Measurements from ENCODE around the gene APOL6. TPM values are rescaled to one million over a fixed set of nuclear protein-coding genes. Genes with fewer than 3 reads are reported as not detected.
"Not testable (repeated sequence)": the region's sequence is repeated elsewhere in the genome, so short reads cannot be mapped to it uniquely, and the experiment has no call there.

Gene APOL6
- total and polyA plus RNA-seq, 2 donors (not counting 3 experiments of a cell fraction or from before 2014, with no cell fraction given), result 0.33 to 3.0 TPM

GRCh38 chr22:35678836-35679235 lies 30.6 kb downstream of the APOL6 start:
- Histone ChIP-seq H4K20me1 (replicated peaks; ENCODE audit: control insufficient read depth, extremely low read depth, insufficient read depth, low read length) (no peaks in the 10 kb centered on the region), H3K9me1 (replicated peaks; ENCODE audit: control insufficient read depth, extremely low read depth, insufficient read depth, low read length) (no peaks in the 10 kb centered on the region), H3K4me1 (ENCODE audit: control insufficient read depth, extremely low read depth, insufficient read depth, low read length) (no peaks in the 10 kb centered on the region), H3K27me3 (ENCODE audit: control insufficient read depth in 2 of 2, insufficient read depth in 2 of 2, low read length in 2 of 2) (peaks cover 5 to 17% of the 10 kb centered on the region in 2 experiments), H3K79me2 (ENCODE audit: control insufficient read depth, insufficient read depth, low read length) (no peaks in the 10 kb centered on the region), H3K4me3 (replicated peaks in 1 of 3; ENCODE audit: insufficient read depth in 1 of 3, low read depth in 1 of 3, low read length in 3 of 3) (no peak overlapping the region), H3K4me2 (ENCODE audit: insufficient read depth, low read length) (no peak overlapping the region), H3K36me3 (ENCODE audit: control insufficient read depth in 2 of 2, extremely low read depth in 1 of 2, insufficient read depth in 2 of 2, low read length in 2 of 2) (no peaks in the 10 kb centered on the region), H3K9ac (replicated peaks; ENCODE audit: extremely low read depth, insufficient read depth, low read length) (no peak overlapping the region), H2AFZ (ENCODE audit: low read depth, low read length) (no peak overlapping the region), H3K27ac (ENCODE audit: insufficient read depth, low read depth, low read length) (no peak overlapping the region), H3K9me3 (replicated peaks; ENCODE audit: control insufficient read depth, insufficient read depth, low read length) (no peaks in the 10 kb centered on the region)
- ChIA-PET POLR2A (no interaction called here), CTCF (no interaction called here)
- no peak for FAIRE-seq
- dilution Hi-C loops (cut with MboI; ENCODE audit: extremely low pct_ligation_motif_present, low sequenced_read_pairs) (no loop called here), intact Hi-C loops (cut with micrococcal nuclease) (no loop called here)
- no peak for TF ChIP-seq MAX (IDR thresholded peaks at IDR 0.05; ENCODE audit: insufficient read depth, insufficient read length)
- DNase-seq (ENCODE audit: low read depth, low spot score), result no peak
- BruUV-seq (replicated peaks), result no TSS peak

- CTCF ChIA-PET; H4K20me1 ChIP-seq (replicated peaks; ENCODE audit: control insufficient read depth, extremely low read depth, insufficient read depth, low read length); H3K4me1 ChIP-seq (ENCODE audit: control insufficient read depth, extremely low read depth, insufficient read depth, low read length); H3K4me3 ChIP-seq (replicated peaks in 1 of 3; ENCODE audit: insufficient read depth in 1 of 3, low read depth in 1 of 3, low read length in 3 of 3); intact Hi-C loops (cut with micrococcal nuclease); H3K9me3 ChIP-seq (replicated peaks; ENCODE audit: control insufficient read depth, insufficient read depth, low read length); H3K79me2 ChIP-seq (ENCODE audit: control insufficient read depth, insufficient read depth, low read length); H3K27ac ChIP-seq (ENCODE audit: insufficient read depth, low read depth, low read length); H3K9ac ChIP-seq (replicated peaks; ENCODE audit: extremely low read depth, insufficient read depth, low read length); BruUV-seq (replicated peaks); H2AFZ ChIP-seq (ENCODE audit: low read depth, low read length); POLR2A ChIA-PET; FAIRE-seq; dilution Hi-C loops (cut with MboI; ENCODE audit: extremely low pct_ligation_motif_present, low sequenced_read_pairs); H3K4me2 ChIP-seq (ENCODE audit: insufficient read depth, low read length); H3K9me1 ChIP-seq (replicated peaks; ENCODE audit: control insufficient read depth, extremely low read depth, insufficient read depth, low read length); DNase-seq (ENCODE audit: low read depth, low spot score); H3K36me3 ChIP-seq (ENCODE audit: control insufficient read depth in 2 of 2, extremely low read depth in 1 of 2, insufficient read depth in 2 of 2, low read length in 2 of 2): not testable (repeated sequence)
- peaks cover 5 to 17% of the 10 kb centered on the region in 2 experiments for H3K27me3 ChIP-seq (ENCODE audit: control insufficient read depth in 2 of 2, insufficient read depth in 2 of 2, low read length in 2 of 2)
These were observed 31.2 kb downstream of the APOL6 start for GRCh38 chr22:35679492-35679891.
